DMS 273 (cell line): Measurements from ENCODE around the gene TMTC4.
A peak's percentile ranks its signal among the peaks of the same experiment; 100 is the strongest.
"Not testable (repeated sequence)": the region's sequence is repeated elsewhere in the genome, so short reads cannot be mapped to it uniquely, and the experiment has no call there.

Source experiments
- DNase-seq: peaks from one replicate; lab custom pipeline; 2025; ENCODE audit not compliant: unreplicated experiment; lab: John Stamatoyannopoulos, UW

The TMTC4 gene, protein sequence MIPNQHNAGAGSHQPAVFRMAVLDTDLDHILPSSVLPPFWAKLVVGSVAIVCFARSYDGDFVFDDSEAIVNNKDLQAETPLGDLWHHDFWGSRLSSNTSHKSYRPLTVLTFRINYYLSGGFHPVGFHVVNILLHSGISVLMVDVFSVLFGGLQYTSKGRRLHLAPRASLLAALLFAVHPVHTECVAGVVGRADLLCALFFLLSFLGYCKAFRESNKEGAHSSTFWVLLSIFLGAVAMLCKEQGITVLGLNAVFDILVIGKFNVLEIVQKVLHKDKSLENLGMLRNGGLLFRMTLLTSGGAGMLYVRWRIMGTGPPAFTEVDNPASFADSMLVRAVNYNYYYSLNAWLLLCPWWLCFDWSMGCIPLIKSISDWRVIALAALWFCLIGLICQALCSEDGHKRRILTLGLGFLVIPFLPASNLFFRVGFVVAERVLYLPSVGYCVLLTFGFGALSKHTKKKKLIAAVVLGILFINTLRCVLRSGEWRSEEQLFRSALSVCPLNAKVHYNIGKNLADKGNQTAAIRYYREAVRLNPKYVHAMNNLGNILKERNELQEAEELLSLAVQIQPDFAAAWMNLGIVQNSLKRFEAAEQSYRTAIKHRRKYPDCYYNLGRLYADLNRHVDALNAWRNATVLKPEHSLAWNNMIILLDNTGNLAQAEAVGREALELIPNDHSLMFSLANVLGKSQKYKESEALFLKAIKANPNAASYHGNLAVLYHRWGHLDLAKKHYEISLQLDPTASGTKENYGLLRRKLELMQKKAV

DNA sequence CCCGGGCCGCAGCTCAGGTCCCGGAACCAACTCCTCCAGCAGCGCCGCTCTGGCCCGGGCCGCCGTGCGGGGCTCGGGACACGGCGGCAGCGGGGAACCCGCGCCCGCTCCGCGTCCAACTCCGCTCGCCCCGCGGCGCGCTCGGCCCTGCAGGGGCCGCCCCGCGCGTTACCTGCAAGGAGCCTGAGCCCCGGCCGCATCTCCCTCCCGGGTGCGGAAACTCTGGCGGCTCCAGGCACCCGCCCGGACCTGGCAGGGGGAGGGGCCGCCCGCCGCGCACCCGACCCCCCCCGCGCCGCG lies at the start of gene TMTC4:
TMTC4 (minus strand) TSS at position 224 of the 300 bp plus-strand sequence. CDS start 4,433 bp downstream, outside the sequence.
- DNase-seq: no peak

DNA sequence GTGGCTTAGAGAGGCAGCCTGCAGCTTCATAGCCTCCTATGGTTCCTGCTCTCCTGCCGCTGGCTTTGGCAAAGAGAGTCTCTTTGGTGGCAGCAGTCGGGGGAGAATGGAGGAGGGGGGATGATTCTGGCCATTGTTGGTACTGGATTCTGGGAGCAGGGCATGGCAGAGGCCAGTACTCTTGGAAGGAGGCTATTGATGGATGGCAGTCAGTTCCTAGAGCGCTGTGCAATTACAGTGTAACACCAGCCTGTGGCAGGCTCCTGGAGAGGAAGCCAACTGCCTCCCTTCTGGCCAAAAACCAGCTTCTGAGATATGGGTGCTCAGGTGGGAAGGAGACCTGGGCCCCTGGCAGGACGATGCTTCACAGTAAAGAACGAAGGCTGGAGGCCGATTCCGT lies 47.9 kb upstream of the TMTC4 start:
- DNase-seq: peak; percentile 3

DNA sequence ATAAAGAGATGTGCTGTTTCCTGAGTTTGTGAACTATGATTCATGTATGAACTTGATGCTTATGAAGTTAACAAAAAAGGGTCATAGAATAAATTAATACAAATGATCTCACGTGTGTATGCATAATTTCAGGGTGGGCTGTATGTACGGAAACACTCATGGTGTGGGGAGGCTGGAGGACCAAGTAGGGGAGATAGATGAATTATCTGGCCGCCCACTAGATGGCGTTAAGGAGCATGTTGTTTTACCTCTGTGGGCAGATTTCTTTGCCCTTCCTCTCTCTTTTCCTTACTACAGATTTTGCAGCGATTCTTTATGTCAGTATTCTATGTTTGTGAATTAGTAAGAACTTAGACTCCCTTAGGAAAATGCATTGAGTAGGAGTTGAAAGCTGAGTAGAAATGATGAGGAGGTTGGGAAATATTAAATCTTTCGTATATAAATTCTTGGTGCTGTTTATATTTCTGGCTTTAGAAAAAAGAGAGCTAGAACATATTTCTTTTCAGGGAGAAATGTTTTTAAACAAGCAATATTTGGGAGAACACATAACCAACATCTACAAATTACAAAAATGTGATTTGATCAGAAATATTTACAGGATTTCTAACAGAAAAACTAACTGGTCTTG lies 47.4 kb upstream of the TMTC4 start:
- DNase-seq: peak; percentile 68

DNA sequence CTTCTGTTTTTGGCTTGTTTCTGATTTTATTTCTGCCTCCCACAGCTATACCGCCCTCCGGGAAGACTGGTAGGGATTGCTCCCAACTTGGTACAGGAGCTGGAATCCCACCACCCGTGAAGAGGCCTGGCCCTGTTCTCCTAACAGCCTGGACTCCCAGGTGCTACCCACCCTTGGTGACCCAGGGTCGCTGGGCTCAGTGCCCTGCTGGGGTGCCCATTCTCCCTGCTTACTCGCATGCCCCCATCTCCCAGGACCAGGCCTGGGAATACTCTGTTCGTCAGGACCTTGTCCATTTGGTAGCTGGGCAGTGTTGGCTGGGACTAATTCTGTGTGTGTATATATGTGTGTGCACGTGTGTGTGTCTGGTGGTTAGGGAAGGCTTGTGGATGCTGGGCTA lies 41.0 kb upstream of the TMTC4 start:
- no peak for DNase-seq

DNA sequence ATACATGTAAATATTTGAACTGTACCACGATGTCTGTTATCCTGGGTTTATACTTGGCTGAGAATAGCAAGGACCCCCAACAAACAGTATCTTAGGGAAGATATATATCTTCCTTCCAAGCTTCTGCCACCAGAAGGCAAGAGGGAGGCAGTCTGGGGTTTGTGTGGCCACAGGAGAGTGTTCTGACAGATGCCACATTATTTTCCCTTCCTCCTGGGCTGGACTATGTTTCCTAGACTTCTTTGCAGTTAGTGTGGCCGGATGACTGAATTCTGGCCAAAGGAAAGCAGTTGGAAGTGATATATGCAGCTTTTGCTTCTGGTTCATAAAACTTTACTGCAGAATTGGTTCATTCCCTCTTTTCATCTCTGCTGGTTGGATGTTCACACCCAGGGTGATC lies 39.9 kb upstream of the TMTC4 start:
- peak; percentile 24 for DNase-seq

DNA sequence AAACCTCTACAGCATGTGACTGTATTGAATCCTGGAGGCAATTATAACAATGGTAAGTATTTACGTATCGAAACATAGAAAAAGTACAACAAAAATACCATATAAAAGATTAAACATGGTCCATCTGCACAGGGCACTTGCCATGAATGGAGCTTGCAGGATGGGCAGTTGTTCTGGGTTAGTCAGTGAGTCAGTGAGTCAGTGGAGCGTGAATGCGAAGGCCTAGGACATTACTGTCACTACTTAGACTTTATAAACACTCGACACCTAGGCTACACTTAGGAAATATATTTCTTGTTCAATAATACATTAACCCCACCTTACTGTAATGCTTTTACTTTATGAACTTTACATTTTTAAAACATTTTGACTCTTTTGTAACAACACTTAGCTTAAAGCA lies 35.6 kb upstream of the TMTC4 start:
- DNase-seq: no peak

DNA sequence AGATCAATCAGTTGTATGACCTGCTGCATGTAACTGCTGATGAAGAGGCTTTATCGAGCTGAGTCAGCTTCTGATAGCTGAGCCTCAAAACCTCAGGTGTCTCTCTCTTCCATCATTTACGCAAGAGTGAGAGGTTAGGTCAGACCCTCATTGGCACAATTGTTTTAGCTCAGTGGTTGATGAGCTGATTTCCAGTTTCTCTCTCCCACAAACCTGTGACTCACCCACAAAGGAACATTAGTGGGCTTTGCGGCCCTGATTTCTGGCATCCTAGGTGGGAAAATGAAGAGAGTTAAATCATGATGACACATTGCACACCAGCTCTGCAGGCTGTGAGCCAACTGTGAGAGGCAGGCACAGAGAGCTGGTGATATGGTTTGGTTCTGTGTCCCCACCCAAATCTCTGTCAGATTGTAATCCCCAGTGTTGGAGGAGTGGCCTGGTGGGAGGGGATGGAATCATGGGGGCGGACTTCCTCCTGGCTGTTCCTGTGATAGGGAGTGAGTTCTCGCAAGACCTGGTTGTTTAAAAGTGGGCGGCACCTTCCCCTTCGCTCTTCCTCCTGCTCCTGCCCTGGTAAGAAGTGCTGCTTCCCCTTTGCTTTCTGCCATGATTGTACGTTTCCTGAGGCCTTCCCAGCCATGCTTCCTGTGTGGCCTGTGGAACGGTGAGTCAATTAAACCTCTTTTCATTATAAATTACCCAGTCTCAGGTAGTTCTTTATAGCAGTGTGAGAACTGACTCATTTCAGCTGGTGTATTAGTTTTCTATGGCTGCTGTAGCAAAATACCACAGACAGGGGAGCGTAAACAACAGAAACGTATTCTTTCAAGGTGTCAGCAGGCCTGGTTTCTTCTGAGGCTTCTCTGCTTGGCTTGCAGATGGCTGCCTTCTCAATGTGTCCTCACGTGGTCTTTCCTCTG lies 33.5 kb upstream of the TMTC4 start:
- DNase-seq: no peak

DNA sequence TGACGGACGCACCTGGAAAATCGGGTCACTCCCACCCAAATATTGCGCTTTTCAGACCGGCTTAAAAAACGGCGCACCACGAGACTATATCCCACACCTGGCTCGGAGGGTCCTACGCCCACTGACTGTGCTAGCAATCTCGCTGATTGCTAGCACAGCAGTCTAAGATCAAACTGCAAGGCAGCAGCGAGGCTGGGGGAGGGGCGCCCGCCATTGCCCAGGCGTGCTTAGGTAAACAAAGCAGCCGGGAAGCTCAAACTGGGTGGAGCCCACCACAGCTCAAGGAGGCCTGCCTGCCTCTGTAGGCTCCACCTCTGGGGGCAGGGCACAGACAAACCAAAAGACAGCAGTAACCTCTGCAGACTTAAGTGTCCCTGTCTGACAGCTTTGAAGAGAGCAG lies 23.7 kb upstream of the TMTC4 start:
- DNase-seq: not testable (repeated sequence)

DNA sequence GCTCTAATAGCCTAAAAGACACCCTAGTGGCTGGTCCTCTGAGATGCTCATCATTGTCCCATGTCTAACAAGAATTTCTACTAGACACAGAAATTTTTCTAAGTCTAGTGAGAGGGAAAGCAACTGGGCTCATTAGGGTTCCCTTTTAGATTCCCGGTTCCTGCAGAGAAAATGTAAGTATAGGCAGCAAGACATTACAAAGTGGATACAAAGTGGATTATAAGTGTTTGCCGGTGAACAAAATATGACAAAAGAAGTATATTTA lies 20.8 kb upstream of the TMTC4 start:
- no peak for DNase-seq

DNA sequence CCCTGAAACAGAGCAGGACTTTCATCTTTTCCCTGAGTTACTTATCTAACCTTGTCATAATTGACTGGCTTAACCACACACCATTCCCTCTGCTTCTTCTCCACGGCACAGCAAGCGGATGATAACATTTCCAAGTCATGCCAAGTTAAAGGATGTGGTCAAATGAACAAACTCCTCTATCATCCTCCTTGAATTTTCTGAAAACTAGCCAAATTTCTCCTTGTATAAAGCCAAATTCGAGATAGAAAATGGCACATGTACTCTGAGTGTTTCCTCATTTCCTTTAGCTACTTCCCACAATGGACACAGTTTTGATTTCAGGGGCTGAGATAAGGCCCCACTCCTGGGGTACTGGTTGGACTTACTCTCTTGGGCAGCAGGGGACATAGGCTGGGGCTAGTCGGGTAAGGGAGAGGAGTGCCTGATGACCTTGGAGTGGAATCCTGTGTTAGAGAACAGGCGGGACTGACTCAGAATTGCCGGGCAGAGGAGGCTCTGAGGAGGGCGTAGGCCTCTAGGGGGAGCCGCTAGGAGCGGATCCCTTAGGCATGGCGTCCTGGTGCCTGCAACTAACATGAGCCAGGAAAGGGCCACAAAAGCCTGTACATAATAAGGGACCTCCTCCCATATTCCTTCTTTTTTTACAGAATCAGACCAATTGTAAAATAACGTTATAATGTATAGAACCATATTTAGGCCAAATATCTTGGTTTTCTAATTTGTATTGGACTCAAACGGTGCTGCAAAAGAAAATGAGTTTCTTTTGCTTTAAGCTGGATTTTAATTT lies 20.3 kb upstream of the TMTC4 start:
- peak; percentile 22 for DNase-seq

DNA sequence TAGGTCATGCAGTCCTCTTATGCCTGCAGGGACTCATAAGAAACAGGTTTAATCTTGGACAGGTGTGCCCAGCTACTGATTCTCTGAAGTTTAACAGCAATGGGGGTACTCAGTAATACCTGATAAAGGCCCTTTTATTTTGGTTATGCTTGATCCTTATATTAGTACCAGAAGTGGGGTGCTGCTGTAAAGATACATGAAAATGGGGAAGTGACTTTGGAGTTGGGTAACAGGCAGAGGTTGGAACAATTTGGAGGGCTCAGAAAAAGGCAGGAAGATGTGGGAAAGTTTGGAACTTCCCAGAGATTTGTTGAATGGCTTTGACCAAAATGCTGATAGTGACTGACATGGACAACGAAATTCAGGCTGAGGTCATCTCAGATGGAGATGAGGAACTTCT lies 14.6 kb upstream of the TMTC4 start:
- DNase-seq: no peak

DNA sequence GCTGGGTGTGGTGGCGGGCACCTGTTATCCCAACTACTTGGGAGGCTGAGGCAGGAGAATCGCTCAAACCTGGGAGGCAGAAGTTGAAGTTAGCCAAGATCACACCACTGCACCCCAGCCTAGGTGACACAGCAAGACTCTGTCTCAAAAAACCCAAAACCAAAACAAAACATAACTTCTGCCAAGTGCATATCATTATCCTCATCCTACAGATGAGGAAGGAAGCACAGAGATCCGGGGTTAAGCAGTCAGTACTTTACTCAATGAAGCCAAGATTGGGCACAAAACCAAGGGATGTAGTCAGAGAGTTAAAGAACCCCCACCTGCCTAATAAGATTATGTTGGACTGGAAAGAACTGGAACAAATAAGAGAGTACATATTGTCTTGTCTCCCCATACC lies 5.5 kb upstream of the TMTC4 start:
- no peak for DNase-seq

DNA sequence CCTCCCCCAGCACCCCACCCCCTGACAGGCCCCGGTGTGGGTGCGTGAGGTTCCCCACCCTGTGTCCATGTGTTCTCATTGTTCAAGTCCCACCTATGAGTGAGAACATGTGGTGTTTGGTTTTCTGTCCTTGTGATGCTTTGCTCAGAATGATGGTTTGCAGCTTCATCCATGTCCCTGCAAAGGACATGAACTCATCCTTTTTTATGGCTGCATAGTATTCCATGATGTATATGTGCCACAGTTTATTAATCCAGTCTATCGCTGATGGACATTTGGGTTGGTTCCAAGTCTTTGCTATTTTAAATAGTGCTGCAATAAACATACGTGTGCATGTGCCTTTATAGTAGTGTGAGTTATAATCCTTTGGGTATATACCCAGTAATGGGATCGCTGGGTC lies 2.5 kb upstream of the TMTC4 start:
- DNase-seq: not testable (repeated sequence)

DNA sequence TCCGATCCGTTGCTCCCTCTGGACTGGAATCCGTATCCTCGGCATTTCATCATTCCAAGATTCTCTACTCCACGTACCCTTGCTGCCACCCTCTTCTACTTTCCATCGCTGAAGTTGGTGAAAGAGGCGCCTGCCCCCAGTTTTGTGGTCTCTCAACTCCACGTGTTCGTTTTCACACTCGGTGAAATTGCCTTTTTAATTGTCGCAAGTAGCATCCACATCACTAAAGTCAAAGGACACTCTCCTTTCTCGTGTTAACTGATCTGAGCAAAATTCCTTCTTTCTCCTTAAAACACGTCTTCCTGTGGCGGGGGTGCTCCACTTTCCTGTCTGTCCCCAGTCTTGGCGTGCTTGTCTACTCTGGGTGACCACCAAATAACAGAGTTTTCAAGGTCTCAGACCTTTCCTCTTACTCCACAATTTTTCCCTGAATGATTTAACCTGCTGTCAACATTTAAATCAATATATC lies 1.1 kb upstream of the TMTC4 start:
- DNase-seq: no peak

DNA sequence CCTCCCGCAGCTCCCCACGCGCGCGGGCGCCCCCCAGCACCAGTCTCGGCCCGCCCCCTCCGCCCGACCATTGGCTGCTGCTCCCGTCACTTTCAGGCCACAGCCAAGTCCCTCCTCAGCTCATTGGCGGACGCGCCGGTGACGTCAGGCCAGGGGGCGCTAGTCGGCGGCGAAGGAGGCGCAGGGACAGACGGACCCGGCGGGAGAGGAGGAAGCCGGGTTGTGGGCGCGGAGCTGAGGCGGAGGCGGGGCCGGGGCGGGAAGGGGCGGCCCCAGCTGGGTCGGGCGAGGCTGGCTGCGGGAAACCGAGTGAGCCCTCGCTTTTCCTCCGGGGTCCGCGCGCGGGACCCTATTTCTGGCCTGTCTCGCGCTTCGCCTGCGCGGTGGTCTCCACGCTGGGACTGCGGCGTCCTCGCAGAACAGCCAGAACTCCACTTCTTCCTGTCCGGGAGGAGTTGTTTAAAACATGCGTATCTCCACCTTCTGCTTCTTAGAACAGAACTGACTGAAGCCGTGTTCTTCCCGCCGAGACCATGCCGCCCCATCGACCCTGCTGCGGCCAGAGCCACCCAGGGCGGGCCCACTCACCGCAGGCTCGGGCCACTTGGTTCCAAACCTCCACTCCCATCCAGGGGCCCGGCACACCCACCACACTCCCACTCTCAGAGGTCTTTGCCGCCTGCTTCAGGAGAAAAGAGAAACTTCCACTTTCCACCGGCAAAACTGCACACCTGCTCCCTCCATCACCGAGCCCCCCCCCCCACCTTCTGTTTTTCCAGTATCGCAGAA lies 471 bp upstream of the TMTC4 start:
- DNase-seq: peak; percentile 98

DNA sequence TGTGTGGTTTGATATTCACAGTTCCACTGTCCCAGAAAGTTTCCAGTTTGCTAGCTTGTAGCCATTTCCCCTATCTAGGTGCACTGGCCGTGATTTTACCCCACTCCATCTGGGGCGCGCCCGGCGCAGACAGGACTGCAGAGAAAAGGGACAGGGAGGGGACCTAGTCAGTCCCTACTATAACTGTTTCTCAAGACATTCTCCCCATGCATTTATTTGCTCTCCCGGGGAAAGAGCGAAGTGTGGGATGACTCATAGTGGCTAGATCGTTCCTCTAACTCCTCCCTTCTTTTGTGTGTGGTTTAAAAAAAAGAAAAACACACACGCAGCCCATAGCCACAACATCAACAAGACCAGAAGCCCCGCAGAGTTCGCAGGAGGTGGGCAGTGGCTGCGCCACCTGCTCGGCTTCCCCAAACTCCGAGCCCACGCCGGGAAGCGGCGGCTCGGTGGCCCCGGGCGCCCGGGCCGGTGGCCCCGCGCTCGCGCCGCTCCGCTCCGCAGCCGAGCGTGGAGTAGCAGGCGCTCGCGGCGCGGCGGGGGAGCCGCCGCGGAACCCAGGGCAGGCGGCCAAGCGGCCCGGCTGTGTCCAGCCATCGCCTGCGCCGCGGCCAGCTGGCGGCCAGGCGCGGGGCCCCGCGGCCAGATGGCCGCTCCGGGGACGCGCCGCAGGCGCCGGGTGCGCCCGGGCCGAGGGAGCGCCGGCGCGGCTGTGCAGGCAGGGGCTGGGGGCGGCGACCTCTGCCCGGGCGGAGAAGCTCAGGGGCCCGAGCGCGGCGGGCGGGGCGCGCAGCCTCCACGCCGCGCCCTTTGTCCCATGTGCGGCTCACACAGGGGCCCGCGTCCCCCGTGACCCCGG lies 653 bp downstream of the TMTC4 start:
- DNase-seq: peak; percentile 71

DNA sequence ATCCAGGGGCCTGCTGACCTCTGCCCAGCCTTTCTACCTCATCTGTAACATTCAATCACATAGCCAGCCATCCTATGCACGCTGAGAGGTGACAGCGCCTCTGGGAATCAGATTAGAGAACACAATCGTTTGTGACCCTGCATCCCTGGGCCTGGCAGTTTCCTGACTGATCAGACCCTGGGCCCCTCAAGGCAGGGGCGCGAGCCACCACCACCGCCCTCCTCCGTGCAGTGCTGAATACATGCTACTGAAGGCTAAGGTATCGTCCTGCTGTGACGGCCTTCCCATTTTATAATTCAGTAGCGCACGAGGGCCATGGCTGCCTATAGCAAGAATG lies 1.3 kb downstream of the TMTC4 start:
- peak; percentile 23 for DNase-seq

DNA sequence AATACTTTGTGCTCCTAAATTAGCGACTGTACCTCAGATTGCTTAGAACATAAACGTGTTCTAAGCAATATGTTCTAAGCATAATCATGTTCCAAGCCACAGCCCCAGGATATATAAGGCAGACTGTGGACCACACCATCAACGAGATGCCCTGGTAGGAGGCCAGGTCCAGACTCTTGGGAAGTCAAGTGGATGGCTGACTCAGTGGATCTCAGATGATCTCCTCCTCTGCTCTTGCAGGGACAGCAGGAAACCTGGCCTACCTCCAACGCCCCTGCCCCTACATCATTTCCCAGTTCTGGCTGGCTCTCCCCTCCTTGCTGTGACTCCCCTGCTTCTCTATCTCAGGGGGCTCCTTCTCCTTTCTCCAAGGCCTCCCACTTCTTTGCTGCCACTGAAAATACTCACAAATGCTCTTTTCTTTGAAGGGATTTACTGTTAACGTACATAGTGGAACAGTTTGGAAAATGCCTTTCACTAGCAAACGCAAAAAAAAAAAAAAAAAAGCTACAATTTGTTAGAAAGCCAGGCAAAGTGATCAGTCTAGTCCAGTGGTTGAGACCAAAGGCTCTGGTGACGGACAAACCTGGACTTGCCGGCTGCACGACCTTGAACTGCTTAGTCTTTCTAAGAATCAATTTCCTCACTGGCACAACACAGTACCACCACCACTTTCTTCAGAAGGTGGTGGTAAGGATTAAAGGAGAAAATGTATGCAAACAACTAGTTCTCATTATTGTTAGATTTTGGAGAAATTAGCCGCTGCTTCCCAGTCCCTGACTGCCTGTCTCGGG lies 3.0 kb downstream of the TMTC4 start:
- DNase-seq: no peak
